Activated naive CD4-positive, alpha-beta T cell treated with anti-CD3 and anti-CD28 coated beads, Interleukin-2, amount 50 U/mL, for 72 hours (primary cell): ENCODE measurements around the gene PPP1R12C. TPM values are rescaled to one million over a fixed set of nuclear protein-coding genes. Genes with fewer than 3 reads are reported as not detected.
"Not testable (repeated sequence)": the region's sequence is repeated elsewhere in the genome, so short reads cannot be mapped to it uniquely, and the experiment has no call there.

ENCODE experiments used
- ATAC-seq, 2 donors: fragments of 150-1000 bp; cut with Tn5 transposase; 2 replicates each; pipeline ENCODE4 v1.10.0; 2021; ENCODE audit warnings: mild to moderate bottlenecking in 2 of 2, moderate library complexity in 2 of 2
- DNase-seq, 2 donors: peaks; one replicate each; pipeline ENCODE4 v3.0.0; 2021 to 2022; ENCODE audit warnings: low spot score in 2 of 2
- H3K27ac Mint-ChIP-seq, 2 donors: one replicate each; pipeline ENCODE4 v1.8.0; 2022; ENCODE audit warnings: mild to moderate bottlenecking in 2 of 2, mixed read lengths in 2 of 2
- H3K36me3 Mint-ChIP-seq, 2 donors: one replicate each; pipeline ENCODE4 v1.8.0; 2022; ENCODE audit warnings: mixed read lengths in 2 of 2
- H3K9me3 Mint-ChIP-seq, 2 donors: one replicate each; pipeline ENCODE4 v1.8.0; 2022; ENCODE audit warnings: mixed read lengths in 2 of 2
- total RNA-seq, 2 donors: library from RNA; stranded (reverse); gene quantifications; one replicate each; pipeline ENCODE4 v1.2.3, GENCODE V29; 2022

The PPP1R12C gene
- total RNA-seq = 10 to 100 TPM; 52.7 to 76.5 TPM

DNA sequence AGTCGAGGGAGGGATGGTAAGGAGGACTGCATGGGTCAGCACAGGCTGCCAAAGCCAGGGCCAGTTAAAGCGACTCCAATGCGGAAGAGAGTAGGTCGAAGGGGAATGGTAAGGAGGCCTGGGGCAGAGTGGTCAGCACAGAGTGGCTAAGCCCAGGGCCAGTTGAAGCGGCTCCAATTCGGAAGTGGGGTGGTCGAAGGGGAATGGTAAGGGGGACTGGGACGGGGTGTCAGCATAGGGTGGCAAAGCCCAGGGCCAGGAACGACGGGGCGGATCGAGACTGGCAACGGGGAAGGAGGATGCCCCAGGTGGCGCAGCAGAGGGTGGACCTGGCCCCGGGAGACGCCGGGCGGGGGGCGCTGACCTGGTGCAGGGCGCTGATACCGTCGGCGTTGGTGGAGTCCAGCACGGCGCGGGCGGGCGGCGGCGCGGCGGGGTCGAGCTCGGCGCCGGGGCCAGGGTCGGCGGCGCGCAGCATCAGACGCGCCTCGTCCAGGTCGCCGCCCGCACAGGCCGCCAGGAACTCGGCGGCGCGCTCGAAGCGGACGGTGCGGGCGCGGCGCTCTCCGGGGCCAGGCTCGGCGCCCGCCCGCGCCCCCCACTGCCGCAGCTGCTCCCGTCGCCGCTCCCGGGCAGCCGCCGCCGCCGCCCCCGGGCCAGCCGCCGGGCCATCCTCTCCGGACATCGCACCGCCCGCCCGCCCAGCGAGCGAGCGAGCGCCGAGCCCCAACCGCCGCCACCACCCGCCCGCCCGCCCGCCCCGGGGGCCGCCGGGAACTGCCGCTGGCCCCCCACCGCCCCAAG is at the start of gene PPP1R12C:
TSS of gene PPP1R12C (minus strand) at position 779 of the 804 bp plus-strand sequence. CDS start at position 685, 94 bp downstream.
- DNase-seq (no peak), ATAC-seq (peak; percentile 17 to 30)
- peak within 1 kb of the TSS; percentile 92 to 98 for H3K27ac Mint-ChIP-seq
- peaks cover 25% of the 10 kb centered on the region in 2 donors for H3K36me3 Mint-ChIP-seq
- no peaks in the 10 kb centered on the region for H3K9me3 Mint-ChIP-seq

DNA sequence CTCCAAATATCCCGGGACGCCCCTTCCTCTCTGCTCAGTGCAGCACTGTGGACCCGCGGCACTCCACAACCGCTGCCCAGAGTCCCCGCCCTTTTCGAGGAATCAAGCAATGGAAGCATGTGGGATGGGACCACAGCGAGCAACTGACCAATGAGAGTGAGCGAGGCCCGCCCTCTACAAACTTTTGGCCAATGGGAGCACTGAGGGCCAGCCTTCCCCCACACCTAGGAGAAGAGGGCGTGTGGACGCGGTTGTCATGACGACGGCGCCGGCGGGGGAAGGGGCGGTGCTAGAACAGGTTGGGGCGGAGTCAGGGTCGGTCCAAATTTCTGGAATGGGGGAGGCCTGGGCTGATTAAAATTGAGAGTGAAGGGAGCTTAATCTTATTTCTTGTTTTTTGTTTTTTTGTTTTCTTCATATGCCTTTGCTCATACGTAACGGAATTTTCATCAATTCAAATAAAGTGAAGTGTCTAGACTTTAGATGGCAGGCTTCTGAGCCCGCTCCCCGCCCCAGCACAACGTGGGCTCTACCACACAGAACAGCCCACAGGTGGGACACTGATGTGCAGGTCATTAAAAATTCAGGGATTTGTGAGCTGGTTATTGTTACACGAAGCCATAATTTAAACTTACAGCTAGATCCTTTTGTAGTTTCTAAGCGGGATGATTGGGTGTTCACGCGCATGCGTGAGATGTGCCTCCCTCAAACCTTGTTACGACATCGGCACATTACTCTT is 49.3 kb upstream of the PPP1R12C start, which contains the start of gene DNAAF3:
TSS of gene DNAAF3 (minus strand) at position 84 of the 739 bp plus-strand sequence. CDS start 200 bp downstream, outside the sequence.
- peak; percentile 91 to 97 for ATAC-seq
- H3K27ac Mint-ChIP-seq = peak within 1 kb of the TSS in 1 of 2 donors; percentile 78
- H3K9me3 Mint-ChIP-seq = no peaks in the 10 kb centered on the region
- DNase-seq = peak in 1 of 2 donors; percentile 88
- H3K36me3 Mint-ChIP-seq = peaks cover 0 to 17% of the 10 kb centered on the region in 2 donors

DNA sequence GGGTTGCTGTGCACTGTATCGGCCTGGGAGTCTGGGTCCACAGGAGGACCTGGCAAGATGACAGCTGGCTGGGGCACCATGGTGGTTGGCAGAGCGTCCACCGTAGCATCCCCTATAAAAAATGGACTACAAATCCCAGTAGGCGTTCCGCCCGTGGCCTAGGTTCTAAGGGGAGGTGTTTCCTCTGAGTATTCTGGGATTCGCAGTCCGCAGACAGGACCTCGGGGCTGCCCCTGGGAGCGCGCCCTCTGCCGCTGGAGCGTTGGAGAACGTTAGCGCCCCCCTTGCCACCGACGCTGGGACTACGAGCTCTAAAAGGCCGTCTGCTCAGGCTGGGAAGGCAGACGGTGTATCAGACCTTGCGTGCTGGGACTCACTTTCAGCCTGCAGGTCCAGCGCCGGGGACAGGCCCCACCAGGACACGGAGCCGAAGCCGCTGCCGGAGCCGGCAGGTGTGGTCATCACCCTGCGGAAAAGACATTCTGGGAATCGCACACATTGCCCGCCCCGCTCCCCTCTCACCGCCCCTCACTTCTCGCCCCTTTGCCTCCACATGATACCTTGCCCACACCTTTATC is 48.6 kb upstream of the PPP1R12C start:
- H3K9me3 Mint-ChIP-seq = no peaks in the 10 kb centered on the region
- H3K27ac Mint-ChIP-seq = no peak overlapping the region
- ATAC-seq (peak; percentile 36 to 72), DNase-seq (peak in 1 of 2 donors; percentile 62)
- peaks cover 0 to 12% of the 10 kb centered on the region in 2 donors for H3K36me3 Mint-ChIP-seq

DNA sequence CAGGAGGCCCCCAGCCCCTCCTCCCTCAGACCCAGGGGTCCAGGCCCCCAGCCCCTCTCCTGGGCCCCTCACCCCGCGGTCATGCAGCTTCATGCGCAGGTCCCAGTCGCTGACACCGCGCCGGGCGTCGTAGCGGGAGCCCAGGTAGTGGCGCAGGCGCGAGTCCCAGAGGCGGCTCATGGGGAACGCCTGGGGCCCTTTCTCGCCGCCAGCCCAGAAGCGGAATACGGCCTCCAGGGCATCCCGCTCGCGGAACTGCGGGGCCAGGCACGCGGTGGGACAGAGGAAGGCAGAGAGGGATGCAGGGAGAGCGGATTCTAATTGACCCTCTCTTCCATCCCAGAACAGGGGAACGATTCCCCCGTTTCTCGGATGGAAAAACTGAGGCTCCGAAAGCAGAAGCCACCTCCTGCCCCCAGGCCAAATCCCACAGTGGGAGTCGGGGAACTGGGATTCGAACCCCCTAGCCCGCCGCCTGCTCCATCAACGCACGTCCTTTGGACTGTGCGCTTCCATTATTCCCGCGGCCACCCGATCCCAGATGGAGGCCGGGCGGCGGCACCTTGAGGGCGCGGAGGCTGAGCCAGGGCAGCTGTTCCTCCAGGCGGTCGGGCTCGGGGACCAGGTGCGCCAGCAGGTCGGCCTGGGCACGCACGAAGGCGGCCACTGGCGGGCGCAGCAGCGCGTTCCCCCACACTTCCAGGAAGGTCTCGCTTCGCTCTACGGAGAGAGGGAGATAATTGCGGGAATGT is 44.3 kb upstream of the PPP1R12C start:
- no peak for ATAC-seq
- H3K9me3 Mint-ChIP-seq = no peaks in the 10 kb centered on the region
- H3K27ac Mint-ChIP-seq = no peak overlapping the region
- peaks cover 0 to 7% of the 10 kb centered on the region in 2 donors for H3K36me3 Mint-ChIP-seq
- DNase-seq = no peak

DNA sequence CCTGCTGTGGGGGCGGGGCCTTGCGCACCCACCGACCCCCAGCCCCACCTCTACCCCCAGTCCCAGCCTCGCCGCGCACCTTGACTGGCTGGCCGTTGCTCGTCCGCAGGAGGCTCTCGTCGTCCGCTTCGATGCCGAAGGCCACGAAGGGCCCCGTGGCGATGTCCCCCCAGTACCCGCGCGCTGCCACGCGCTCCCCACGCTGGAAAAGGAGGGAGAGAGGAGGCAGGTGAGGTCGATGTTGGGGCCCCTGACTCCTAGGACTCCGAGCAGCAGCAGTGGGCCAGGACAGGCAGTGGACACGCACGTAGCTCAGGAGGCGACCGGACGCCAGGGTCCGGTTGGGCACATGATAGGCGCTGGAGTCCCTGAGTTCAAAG is 43.5 kb upstream of the PPP1R12C start:
- Mint-ChIP-seq H3K9me3 (no peaks in the 10 kb centered on the region), H3K36me3 (peaks cover 0 to 13% of the 10 kb centered on the region in 2 donors), H3K27ac (no peak overlapping the region)
- DNase-seq (no peak), ATAC-seq (no peak)

DNA sequence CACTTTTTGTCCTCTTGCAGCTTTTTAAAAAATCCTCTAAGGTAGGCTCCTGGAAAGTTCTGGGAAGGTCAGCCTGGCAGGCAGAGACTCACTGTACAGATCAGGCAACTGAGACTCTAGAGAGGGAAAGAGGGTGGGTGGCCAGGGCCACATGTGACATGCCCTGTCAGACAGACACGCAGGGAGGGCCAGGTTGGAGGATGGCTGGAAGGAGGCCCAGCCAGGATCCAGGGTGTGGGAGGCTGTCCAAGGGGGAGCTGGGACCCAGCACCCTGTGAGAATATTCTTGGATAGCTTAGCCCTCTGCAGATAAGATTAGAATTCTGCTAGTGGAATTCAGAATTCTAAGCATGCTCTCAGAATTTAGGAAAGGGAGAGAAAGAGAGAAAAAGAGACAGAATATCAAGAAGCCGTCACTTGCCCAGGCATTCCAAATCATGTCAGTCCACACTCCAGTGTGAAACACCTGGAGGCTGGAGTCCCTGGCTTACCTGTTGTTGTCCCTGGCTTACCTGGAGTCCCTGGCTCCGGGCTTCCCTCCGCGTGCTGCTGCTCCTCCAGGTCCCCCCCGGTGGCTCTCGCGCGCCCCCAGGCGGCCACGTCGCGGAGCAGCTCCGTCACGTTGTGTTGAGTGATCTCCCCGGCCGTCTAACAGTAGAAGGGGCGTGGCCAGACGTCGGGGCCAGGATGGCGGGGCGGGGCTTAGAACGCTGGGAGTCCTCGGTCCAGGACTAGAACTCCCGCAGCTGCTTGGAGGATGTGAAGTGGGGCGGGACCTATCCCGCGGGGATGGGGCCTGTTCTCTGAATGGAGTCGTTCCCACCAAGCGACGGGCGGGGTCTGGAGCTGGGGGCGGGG is 42.9 kb upstream of the PPP1R12C start:
- Mint-ChIP-seq H3K27ac (peak overlapping the region in 1 of 2 donors; percentile 46), H3K9me3 (no peaks in the 10 kb centered on the region), H3K36me3 (peaks cover 0 to 9% of the 10 kb centered on the region in 2 donors)
- DNase-seq = peak; percentile 86 to 97
- peak; percentile 96 to 98 for ATAC-seq

DNA sequence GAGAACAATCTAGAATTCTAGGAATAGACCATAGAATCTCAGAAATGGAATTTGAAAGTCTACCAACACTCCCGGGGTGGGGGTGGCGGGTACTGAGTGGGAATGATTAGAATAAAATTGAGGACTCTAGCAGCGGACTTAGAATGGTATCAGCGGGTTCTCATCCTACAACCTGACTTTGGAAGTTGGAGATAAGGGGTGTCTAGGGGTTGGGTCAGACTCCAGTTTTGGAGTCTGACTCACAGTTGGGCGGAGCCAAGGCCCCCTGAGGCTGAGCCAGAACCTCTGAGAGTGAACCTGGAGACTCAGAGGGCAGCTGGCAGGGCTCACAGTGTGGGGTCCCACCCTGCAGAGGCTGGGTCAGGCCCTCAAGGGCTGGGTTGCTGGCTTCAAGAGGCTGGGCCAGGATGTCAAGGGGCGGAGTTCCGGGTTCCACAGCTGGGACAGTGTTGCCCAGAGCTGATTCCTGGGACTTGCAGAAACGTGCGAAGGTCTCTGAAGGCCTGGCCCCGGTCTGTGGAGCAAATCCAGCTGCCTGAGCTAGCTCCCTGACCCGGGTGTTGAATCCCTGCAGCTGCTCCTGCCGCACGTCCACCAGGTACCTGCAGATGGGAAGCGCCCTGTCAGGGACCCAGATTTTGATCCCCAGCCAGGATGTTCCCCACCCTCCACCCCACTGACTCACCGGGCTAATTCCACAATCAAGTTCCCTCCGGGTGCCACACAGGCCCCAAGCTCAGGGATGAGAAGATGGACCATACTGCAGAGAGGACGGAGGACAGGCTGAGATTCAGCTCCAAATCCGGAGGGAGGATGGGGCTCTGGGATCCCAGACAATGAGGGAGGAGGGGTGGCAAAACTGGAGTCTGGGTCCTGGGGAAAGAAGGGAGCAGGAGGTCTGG is 41.7 kb upstream of the PPP1R12C start:
- peaks cover 0 to 11% of the 10 kb centered on the region in 2 donors for H3K36me3 Mint-ChIP-seq
- H3K27ac Mint-ChIP-seq = no peak overlapping the region
- ATAC-seq = no peak
- DNase-seq = no peak
- H3K9me3 Mint-ChIP-seq = peaks cover 0 to 5% of the 10 kb centered on the region in 2 donors

DNA sequence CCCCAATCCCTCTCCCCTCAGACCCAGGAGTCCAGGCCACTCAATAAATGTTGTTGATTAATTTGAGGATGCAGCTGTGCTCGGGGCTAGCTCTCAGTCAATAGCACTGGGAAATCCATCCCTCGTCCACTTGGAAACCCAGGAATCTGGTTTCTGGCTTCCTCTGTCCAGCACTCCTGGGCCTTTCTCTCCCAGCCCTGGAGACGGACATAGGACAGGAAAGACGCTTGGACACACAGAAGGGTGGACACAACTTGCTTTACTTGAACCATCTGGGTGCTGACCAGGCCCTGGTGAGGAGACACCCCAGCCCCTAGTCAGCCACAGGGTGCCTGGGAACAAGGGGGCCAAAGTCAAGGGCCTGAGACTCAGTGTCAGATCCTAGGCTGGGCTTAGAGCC is 41.0 kb upstream of the PPP1R12C start:
- ATAC-seq (no peak), DNase-seq (no peak)
- Mint-ChIP-seq H3K27ac (no peak overlapping the region), H3K9me3 (peaks cover 5% of the 10 kb centered on the region in 2 donors), H3K36me3 (peaks cover 0 to 16% of the 10 kb centered on the region in 2 donors)

DNA sequence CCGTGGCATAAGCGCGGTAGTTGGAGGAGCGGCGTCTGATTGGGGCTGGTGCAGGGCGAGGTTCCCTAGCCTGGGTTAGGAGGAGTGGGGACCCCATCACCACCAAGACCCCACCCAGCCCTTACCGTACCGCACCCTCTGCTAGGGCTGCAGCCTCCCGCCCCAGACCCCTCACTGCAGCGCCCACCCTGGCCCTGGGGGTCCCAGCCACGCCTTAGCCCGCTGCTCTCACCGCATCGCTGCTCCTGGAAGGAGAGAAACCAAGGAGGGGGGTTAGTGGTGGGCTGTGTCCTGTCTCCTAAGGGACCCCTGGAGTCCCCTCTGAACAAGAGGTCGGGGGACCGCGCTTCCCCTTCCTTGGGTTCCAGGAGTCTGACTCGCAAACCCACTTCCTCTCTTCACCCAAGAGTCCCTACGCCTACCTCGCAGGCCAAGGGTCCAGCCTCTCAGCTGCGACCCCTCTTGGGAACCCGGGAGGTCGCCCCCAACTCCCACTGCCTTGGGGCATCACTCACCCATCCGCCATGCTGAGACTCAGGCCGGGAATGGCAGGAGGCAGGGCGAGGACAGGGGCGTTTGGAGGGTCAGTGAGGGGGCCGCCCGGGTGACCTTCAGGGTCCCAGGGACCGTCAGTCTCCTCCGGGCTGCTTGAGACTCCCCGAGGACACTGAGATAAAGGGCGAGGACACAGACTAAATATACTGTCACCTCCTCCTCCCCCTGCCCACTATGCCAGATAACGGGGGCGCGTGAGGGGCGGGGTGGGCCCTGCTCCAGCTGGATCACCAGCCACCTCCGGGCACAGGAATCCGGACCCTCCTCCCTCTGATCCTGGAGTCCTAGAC is 39.8 kb upstream of the PPP1R12C start, which contains the start of gene TNNI3:
TSS of gene TNNI3 (minus strand) at position 669 of the 845 bp plus-strand sequence. CDS start at position 526, 143 bp downstream.
- no peak for DNase-seq
- no peak within 1 kb of the TSS for H3K27ac Mint-ChIP-seq
- ATAC-seq = no peak
- peaks cover 0 to 17% of the 10 kb centered on the region in 2 donors for H3K36me3 Mint-ChIP-seq
- peaks cover 7 to 10% of the 10 kb centered on the region in 2 donors for H3K9me3 Mint-ChIP-seq

DNA sequence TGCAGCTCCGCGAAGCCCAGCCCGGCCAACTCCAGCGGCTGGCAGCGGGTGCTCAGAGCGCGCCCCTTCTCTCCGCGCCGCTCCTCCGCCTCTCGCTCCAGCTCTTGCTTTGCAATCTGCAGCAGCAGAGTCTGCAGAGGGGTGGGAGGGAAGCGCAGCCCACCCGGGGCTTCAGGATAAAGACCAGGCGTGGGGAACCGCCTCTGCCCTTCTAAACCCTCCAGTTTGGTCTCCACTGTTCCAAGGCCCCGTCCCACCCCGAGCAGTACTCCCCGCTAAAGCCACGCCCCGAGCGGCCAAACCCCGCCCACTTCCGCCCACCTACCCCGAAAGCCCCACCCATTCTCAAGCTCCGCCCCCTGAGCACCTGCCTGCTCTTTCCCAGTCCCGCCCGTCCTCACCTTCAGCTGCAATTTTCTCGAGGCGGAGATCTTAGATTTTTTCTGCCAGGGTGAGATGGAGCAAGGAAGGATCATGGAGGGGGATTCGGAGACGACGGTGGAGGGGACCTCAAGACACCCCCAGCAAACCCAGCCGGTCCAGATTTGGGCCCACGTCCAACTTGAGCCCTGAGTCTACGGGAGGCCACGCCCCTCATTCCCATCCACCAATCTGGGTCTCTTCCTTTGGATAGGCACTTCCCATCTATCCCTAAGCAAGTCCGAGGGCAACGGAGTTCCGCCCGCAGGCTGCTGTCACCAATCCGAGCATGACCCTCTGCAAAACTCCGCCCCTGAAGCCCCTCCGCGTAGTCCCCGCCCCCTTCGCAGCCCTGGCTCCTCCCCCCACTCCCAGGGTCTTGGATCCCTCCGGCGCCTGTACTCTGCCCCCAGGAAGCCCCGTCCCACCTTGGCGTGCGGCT is 39.0 kb upstream of the PPP1R12C start:
- ATAC-seq (no peak), DNase-seq (peak in 1 of 2 donors; percentile 54)
- Mint-ChIP-seq H3K9me3 (peaks cover 16 to 19% of the 10 kb centered on the region in 2 donors), H3K36me3 (peaks cover 0 to 25% of the 10 kb centered on the region in 2 donors), H3K27ac (no peak overlapping the region)

DNA sequence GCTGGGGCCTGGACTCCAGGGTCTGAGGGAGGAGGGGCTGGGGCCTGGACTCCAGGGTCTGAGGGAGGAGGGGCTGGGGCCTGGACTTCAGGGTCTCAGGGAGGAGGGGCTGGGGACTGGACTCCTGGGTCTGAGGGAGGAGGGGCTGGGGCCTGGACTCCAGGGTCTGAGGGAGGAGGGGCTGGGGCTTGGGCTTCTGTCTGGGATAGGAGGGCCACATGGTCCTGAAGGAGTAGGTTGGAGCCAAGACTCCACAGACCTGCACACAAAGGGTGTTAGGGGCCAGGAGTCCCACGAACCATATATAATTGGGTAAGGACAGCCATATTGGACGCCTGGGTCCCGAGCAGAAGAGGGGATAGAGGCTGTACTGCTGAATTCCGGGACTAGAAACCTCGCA is 38.3 kb upstream of the PPP1R12C start:
- not testable (repeated sequence) for ATAC-seq, DNase-seq, H3K27ac Mint-ChIP-seq
- peaks cover 18 to 21% of the 10 kb centered on the region in 2 donors for H3K9me3 Mint-ChIP-seq
- peaks cover 0 to 26% of the 10 kb centered on the region in 2 donors for H3K36me3 Mint-ChIP-seq

DNA sequence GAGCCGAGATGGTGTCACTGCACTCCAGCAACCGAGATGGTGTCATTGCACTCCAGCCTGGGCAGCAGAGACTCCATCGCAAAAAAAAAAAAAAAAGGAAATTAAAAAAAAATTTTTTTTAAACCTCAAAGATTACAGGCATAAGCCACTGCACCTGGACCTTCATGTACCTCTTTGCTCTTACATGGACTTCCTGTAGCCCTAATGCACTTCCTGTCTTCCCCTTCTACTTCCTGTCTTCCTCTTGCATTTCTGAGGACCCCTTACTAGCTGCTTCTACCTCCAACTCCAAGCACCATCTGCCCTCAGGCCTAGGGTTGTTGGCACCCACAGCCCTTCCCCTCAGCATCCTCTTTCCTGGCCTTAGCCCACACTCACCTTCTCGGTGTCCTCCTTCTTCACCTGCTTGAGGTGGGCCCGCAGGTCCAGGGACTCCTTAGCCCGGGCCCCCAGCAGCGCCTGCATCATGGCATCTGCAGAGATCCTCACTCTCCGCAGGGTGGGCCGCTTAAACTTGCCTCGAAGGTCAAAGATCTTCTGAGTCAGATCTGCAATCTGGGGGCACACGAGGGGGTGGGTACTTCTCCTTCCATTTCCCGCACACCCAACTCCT is 36.3 kb upstream of the PPP1R12C start:
- no peak for ATAC-seq
- DNase-seq = no peak
- H3K27ac Mint-ChIP-seq = peak overlapping the region; percentile 25 to 31
- H3K9me3 Mint-ChIP-seq = peaks cover 18 to 21% of the 10 kb centered on the region in 2 donors
- peaks cover 0 to 26% of the 10 kb centered on the region in 2 donors for H3K36me3 Mint-ChIP-seq
